RPMI7951 (cell line): ENCODE data around the gene PRKAR1A. TPM values are rescaled to one million over a fixed set of nuclear protein-coding genes. Genes with fewer than 3 reads are reported as not detected.

Experiments
- DNase-seq: peaks from one replicate; pipeline ENCODE4 v3.0.0-alpha.2; 2012; ENCODE audit warnings: low read depth
- total RNA-seq: library from RNA; depleted of rRNA; stranded (reverse); fragments of >200 nt; shearing (Covaris generic); gene quantifications from 2 replicates; pipeline ENCODE4 v1.2.3, GENCODE V29; 2014; rRNA removed

The PRKAR1A gene
- total RNA-seq, 1 experiment from 2014 or later = 208 TPM

DNA sequence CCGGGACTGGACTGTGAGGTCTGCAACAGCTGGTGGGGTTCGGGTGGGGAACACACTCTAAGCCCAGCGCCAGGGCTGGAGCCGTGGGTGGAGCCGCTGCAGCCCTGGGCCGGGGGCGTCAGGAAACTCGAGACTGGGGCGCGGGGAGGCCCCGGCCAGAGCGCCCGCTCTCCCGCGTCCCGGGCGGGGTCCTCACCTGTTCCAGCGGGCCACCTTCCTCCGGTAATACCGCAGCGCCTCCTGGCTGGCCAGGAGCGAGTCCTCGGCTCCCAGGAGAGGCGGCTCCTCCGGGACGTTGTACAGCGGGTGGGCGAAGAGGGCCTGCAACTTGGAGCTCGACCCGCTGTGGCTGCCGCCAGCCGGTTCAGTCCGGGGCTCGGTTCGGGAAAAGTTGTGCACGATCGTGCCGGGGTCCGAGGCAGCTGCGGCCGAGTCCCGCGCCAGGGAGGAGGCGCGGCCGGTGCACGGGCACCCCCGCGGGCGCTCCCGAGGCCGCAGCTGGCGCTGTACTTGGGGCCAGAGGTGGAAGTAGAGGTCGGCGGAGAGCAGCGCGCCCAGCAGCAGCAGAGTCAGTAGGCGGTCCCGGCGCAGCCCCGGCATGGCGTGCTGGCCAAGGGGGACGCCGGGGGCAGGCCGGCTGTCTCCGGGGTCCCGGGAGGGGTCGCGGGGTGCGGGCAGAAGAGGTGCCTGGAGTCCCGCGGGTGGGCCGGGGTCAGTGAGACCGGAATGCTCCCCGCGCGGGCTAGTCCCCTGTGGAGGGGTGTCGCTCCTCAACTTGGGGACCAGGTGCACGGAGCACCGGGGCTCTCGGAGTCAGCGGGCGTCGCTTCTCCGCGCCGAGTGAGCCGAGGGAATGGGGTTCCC is 88.1 kb downstream of the PRKAR1A start:
- no peak for DNase-seq

Other genes with a start within 250 kb of the PRKAR1A start
- gene SLC16A6, start 221.3 kb upstream of the PRKAR1A start, total RNA-seq = 4.4 and 4.8 TPM in 2 replicates
- 2.3 and 3.0 TPM in 2 replicates for gene ARSG, start 220.9 kb upstream of the PRKAR1A start, total RNA-seq
- 44.1 and 49.5 TPM in 2 replicates for gene WIPI1, start 54.9 kb upstream of the PRKAR1A start, total RNA-seq
- gene FAM20A, start 88.9 kb downstream of the PRKAR1A start, total RNA-seq = 0.36 and 0.68 TPM in 2 replicates